ENCODE measurements around the gene LRRC8A. TPM values are rescaled to one million over a fixed set of nuclear protein-coding genes. Genes with fewer than 3 reads are reported as not detected.

The LRRC8A gene
- total RNA-seq, 1 experiment from 2014 or later: 22.0 TPM

DNA sequence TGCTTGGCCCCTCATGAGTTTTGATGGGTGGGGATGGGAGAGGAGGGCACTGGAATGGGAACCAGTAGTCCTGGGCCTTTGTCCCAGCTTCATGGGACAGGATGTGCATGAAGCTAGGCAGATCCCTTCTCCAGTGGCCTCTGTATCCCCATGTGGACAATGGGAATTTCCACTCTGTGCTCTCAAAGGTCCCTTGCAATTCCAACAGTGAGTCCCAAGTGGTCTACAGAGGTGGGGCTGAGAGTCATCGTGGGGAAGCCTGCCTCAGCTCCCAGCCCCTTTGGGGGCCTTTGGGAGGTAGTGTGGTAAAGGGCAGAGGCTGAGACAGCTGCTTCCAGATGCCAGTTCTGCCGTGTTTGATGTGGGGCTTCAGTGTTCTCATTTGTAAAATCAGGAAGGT, 37.0 kb downstream of the LRRC8A start:
- H3K4me1 ChIP-seq (ENCODE audit: control insufficient read depth in 1 of 2, insufficient read depth in 2 of 2, low read length in 2 of 2): no peaks in the 10 kb centered on the region
- CTCF ChIA-PET: no interaction called here

More for the DNA sequence above, 37.0 kb downstream of the LRRC8A start:
- H3K36me3 ChIP-seq (ENCODE audit: control insufficient read depth in 1 of 2, insufficient read depth in 2 of 2, low read length in 2 of 2): 0 out of 4 replicates have a peak, but pooled peaks cover 0 to 5% of the 10 kb centered on the region in 2 experiments
- no peak overlapping the region for H3K27ac ChIP-seq (ENCODE audit: low read depth, low read length)
- H3K79me2 ChIP-seq (ENCODE audit: insufficient read depth, low read length): peaks cover 4% of the 10 kb centered on the region; the same call in 1 of the 2 replicates
- H3K9me3 ChIP-seq (ENCODE audit: control insufficient read depth in 1 of 2, insufficient read depth in 1 of 2, low read depth in 1 of 2, low read length in 2 of 2): no peaks in the 10 kb centered on the region
- H4K20me1 ChIP-seq (ENCODE audit: insufficient read depth): no peaks in the 10 kb centered on the region
- no peak overlapping the region for H3K4me2 ChIP-seq (ENCODE audit: low read length)
- DNase-seq (ENCODE audit: low read depth, low spot score) (no peak), ATAC-seq (no peak)
- H3K27me3 ChIP-seq (ENCODE audit: insufficient read depth, low read length): no peaks in the 10 kb centered on the region
- ChIA-PET POLR2A (no interaction called here), RAD21 (ENCODE audit: low non-redundant PET in 1 of 2, low total read pairs in 2 of 2, uncharacterized antibody in 2 of 2, unreplicated experiment in 2 of 2) (no interaction called here)
- intact Hi-C loops (cut with micrococcal nuclease): no loop called here
- H3K9me2 ChIP-seq (ENCODE audit: insufficient read depth): no peaks in the 10 kb centered on the region
- H2AFZ ChIP-seq (ENCODE audit: low read depth, low read length, poor library complexity, severe bottlenecking): no peak overlapping the region
- no peak for TF ChIP-seq SRF (IDR thresholded peaks at IDR 0.05; ENCODE audit: low read depth)
- no peak for TF ChIP-seq POLR2AphosphoS5 (IDR thresholded peaks at IDR 0.05; ENCODE audit: low read depth, low read length)
- TF ChIP-seq SIN3A (IDR thresholded peaks at IDR 0.05; ENCODE audit: low read depth): no peak
- TF ChIP-seq, protein P1, sequence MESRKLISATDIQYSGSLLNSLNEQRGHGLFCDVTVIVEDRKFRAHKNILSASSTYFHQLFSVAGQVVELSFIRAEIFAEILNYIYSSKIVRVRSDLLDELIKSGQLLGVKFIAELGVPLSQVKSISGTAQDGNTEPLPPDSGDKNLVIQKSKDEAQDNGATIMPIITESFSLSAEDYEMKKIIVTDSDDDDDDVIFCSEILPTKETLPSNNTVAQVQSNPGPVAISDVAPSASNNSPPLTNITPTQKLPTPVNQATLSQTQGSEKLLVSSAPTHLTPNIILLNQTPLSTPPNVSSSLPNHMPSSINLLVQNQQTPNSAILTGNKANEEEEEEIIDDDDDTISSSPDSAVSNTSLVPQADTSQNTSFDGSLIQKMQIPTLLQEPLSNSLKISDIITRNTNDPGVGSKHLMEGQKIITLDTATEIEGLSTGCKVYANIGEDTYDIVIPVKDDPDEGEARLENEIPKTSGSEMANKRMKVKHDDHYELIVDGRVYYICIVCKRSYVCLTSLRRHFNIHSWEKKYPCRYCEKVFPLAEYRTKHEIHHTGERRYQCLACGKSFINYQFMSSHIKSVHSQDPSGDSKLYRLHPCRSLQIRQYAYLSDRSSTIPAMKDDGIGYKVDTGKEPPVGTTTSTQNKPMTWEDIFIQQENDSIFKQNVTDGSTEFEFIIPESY (IDR thresholded peaks at IDR 0.05; ENCODE audit: extremely low read depth, insufficient replicate concordance, low read length): no peak
- TF ChIP-seq CBX3 (IDR thresholded peaks at IDR 0.05; ENCODE audit: low read depth): no peak
- TF ChIP-seq, protein P2, sequence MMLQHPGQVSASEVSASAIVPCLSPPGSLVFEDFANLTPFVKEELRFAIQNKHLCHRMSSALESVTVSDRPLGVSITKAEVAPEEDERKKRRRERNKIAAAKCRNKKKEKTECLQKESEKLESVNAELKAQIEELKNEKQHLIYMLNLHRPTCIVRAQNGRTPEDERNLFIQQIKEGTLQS (IDR thresholded peaks at IDR 0.05): no peak
- no peak for TF ChIP-seq RAD21 (IDR thresholded peaks at IDR 0.05; ENCODE audit: low read depth)
- no peak for TF ChIP-seq ZFX (IDR thresholded peaks at IDR 0.05)
- no peak for TF ChIP-seq EGR1 (IDR thresholded peaks at IDR 0.05; ENCODE audit: low read depth)
- no peak for TF ChIP-seq POLR2A (IDR thresholded peaks at IDR 0.05; ENCODE audit: borderline replicate concordance, extremely low read depth, insufficient read depth, insufficient read length)
- TF ChIP-seq SP1 (IDR thresholded peaks at IDR 0.05; ENCODE audit: low read depth): no peak
- TF ChIP-seq, protein P3, sequence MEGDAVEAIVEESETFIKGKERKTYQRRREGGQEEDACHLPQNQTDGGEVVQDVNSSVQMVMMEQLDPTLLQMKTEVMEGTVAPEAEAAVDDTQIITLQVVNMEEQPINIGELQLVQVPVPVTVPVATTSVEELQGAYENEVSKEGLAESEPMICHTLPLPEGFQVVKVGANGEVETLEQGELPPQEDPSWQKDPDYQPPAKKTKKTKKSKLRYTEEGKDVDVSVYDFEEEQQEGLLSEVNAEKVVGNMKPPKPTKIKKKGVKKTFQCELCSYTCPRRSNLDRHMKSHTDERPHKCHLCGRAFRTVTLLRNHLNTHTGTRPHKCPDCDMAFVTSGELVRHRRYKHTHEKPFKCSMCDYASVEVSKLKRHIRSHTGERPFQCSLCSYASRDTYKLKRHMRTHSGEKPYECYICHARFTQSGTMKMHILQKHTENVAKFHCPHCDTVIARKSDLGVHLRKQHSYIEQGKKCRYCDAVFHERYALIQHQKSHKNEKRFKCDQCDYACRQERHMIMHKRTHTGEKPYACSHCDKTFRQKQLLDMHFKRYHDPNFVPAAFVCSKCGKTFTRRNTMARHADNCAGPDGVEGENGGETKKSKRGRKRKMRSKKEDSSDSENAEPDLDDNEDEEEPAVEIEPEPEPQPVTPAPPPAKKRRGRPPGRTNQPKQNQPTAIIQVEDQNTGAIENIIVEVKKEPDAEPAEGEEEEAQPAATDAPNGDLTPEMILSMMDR (IDR thresholded peaks at IDR 0.05 in 2 of 3, conservative IDR thresholded peaks at IDR 0.05 in 1 of 3; ENCODE audit: borderline replicate concordance in 1 of 3, insufficient read depth in 1 of 3, low read depth in 2 of 3, low read length in 2 of 3): no peak
- no peak for TF ChIP-seq ZNF274 (IDR thresholded peaks at IDR 0.05; ENCODE audit: low read depth, low read length)
- BruUV-seq (replicated peaks): no TSS peak
- no peak overlapping the region for H3K9ac ChIP-seq (ENCODE audit: low read length)
- H3K4me3 ChIP-seq (replicated peaks in 1 of 2; ENCODE audit: low read depth in 1 of 2, low read length in 2 of 2): no peak overlapping the region
